Measurements from ENCODE around the gene RNASE13.

RNASE13 gene

DNA sequence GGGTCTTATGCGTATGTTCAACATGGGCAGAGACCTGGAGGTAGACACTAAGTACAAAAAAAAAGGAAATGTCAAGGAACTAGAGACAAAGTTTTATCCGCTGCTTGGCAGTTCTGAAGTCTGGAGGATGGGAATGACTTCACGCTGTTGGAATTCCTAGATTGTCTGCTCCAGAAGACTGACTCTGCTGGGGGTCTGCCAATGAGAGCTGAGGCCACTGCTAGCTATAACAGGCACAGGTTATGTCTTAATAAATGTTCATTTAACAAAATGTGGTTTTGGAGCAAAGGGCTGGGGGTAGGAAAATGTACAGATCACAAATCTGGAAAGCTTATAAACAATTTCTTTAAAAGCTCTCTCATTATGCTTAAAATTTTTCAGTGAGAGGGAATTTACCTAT is 28.9 kb upstream of the RNASE13 start:
- H3K9me3 ChIP-seq (ENCODE audit: control insufficient read depth, insufficient read depth, low read depth, low read length), result no peaks in the 10 kb centered on the region
- H3K36me3 ChIP-seq (ENCODE audit: control insufficient read depth in 2 of 2, insufficient read depth in 1 of 2, low read length in 2 of 2), result no peaks in the 10 kb centered on the region
- H3K4me1 ChIP-seq (ENCODE audit: control insufficient read depth, insufficient read depth, low read length), result no peaks in the 10 kb centered on the region; the same call in 1 of the 2 replicates
- H3K4me3 ChIP-seq (ENCODE audit: low read depth, low read length), result no peak overlapping the region
- ChIA-PET POLR2A (interaction anchor here (0.8 to 0.9 kb wide), 2 partner anchors 8 to 34 kb away, joined by 3 to 4 read pairs; no protein-coding TSS in a partner anchor), CTCF (interaction anchor here (0.7 to 4.3 kb wide), 7 partner anchors 23 to 49 kb away, joined by 3 to 25 read pairs (median 3); no protein-coding TSS in a partner anchor)
- TF ChIP-seq, protein P1, sequence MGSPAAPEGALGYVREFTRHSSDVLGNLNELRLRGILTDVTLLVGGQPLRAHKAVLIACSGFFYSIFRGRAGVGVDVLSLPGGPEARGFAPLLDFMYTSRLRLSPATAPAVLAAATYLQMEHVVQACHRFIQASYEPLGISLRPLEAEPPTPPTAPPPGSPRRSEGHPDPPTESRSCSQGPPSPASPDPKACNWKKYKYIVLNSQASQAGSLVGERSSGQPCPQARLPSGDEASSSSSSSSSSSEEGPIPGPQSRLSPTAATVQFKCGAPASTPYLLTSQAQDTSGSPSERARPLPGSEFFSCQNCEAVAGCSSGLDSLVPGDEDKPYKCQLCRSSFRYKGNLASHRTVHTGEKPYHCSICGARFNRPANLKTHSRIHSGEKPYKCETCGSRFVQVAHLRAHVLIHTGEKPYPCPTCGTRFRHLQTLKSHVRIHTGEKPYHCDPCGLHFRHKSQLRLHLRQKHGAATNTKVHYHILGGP (tag by site-specific recombination; IDR thresholded peaks at IDR 0.05), result no peak
- TF ChIP-seq ZNF624 (tag by site-specific recombination; IDR thresholded peaks at IDR 0.05) (no peak), ZNF623 (tag by site-specific recombination; IDR thresholded peaks at IDR 0.05) (peak; percentile 48), ZNF324 (tag by site-specific recombination; IDR thresholded peaks at IDR 0.05) (no peak), ZBTB21 (tag by site-specific recombination; IDR thresholded peaks at IDR 0.05) (no peak), ZNF664 (tag by site-specific recombination; IDR thresholded peaks at IDR 0.05) (peak; percentile 61; the same call in 1 of the 2 replicates), SP3 (tag by site-specific recombination; IDR thresholded peaks at IDR 0.05) (no peak), ZNF114 (tag by site-specific recombination; IDR thresholded peaks at IDR 0.05) (no peak), ZNF600 (tag by site-specific recombination; IDR thresholded peaks at IDR 0.05) (no peak), ZBTB48 (tag by site-specific recombination; IDR thresholded peaks at IDR 0.05) (no peak), ZEB2 (tag by site-specific recombination; IDR thresholded peaks at IDR 0.05) (peak; percentile 32; the same call in 1 of the 2 replicates), ZNF555 (tag by site-specific recombination; conservative IDR thresholded peaks at IDR 0.05) (no peak), GLIS1 (tag by site-specific recombination; IDR thresholded peaks at IDR 0.05) (peak; percentile 95), KLF8 (tag by site-specific recombination; IDR thresholded peaks at IDR 0.05) (no peak), ZNF175 (tag by site-specific recombination; IDR thresholded peaks at IDR 0.05) (no peak), IKZF3 (tag by site-specific recombination; IDR thresholded peaks at IDR 0.05) (no peak), ZBTB7A (tag by site-specific recombination; IDR thresholded peaks at IDR 0.05; ENCODE audit: low read depth) (no peak), ZNF350 (tag by site-specific recombination; IDR thresholded peaks at IDR 0.05) (no peak), SCRT2 (tag by site-specific recombination; IDR thresholded peaks at IDR 0.05) (no peak), ZNF777 (tag by site-specific recombination; IDR thresholded peaks at IDR 0.05; ENCODE audit: borderline replicate concordance) (no peak)
- TF ChIP-seq, protein P2, sequence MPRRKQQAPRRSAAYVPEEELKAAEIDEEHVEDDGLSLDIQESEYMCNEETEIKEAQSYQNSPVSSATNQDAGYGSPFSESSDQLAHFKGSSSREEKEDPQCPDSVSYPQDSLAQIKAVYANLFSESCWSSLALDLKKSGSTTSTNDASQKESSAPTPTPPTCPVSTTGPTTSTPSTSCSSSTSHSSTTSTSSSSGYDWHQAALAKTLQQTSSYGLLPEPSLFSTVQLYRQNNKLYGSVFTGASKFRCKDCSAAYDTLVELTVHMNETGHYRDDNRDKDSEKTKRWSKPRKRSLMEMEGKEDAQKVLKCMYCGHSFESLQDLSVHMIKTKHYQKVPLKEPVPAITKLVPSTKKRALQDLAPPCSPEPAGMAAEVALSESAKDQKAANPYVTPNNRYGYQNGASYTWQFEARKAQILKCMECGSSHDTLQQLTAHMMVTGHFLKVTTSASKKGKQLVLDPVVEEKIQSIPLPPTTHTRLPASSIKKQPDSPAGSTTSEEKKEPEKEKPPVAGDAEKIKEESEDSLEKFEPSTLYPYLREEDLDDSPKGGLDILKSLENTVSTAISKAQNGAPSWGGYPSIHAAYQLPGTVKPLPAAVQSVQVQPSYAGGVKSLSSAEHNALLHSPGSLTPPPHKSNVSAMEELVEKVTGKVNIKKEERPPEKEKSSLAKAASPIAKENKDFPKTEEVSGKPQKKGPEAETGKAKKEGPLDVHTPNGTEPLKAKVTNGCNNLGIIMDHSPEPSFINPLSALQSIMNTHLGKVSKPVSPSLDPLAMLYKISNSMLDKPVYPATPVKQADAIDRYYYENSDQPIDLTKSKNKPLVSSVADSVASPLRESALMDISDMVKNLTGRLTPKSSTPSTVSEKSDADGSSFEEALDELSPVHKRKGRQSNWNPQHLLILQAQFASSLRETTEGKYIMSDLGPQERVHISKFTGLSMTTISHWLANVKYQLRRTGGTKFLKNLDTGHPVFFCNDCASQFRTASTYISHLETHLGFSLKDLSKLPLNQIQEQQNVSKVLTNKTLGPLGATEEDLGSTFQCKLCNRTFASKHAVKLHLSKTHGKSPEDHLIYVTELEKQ (tag by site-specific recombination; IDR thresholded peaks at IDR 0.05; ENCODE audit: borderline replicate concordance), result no peak
- TF ChIP-seq, protein P3, sequence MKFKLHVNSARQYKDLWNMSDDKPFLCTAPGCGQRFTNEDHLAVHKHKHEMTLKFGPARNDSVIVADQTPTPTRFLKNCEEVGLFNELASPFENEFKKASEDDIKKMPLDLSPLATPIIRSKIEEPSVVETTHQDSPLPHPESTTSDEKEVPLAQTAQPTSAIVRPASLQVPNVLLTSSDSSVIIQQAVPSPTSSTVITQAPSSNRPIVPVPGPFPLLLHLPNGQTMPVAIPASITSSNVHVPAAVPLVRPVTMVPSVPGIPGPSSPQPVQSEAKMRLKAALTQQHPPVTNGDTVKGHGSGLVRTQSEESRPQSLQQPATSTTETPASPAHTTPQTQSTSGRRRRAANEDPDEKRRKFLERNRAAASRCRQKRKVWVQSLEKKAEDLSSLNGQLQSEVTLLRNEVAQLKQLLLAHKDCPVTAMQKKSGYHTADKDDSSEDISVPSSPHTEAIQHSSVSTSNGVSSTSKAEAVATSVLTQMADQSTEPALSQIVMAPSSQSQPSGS (tag by site-specific recombination; IDR thresholded peaks at IDR 0.05; ENCODE audit: low read depth), result no peak
- TF ChIP-seq, protein P4, sequence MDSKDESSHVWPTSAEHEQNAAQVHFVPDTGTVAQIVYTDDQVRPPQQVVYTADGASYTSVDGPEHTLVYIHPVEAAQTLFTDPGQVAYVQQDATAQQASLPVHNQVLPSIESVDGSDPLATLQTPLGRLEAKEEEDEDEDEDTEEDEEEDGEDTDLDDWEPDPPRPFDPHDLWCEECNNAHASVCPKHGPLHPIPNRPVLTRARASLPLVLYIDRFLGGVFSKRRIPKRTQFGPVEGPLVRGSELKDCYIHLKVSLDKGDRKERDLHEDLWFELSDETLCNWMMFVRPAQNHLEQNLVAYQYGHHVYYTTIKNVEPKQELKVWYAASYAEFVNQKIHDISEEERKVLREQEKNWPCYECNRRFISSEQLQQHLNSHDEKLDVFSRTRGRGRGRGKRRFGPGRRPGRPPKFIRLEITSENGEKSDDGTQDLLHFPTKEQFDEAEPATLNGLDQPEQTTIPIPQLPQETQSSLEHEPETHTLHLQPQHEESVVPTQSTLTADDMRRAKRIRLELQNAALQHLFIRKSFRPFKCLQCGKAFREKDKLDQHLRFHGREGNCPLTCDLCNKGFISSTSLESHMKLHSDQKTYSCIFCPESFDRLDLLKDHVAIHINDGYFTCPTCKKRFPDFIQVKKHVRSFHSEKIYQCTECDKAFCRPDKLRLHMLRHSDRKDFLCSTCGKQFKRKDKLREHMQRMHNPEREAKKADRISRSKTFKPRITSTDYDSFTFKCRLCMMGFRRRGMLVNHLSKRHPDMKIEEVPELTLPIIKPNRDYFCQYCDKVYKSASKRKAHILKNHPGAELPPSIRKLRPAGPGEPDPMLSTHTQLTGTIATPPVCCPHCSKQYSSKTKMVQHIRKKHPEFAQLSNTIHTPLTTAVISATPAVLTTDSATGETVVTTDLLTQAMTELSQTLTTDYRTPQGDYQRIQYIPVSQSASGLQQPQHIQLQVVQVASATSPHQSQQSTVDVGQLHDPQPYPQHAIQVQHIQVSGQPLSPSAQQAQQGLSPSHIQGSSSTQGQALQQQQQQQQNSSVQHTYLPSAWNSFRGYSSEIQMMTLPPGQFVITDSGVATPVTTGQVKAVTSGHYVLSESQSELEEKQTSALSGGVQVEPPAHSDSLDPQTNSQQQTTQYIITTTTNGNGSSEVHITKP (tag by site-specific recombination; IDR thresholded peaks at IDR 0.05), result no peak
- TF ChIP-seq, protein P5, sequence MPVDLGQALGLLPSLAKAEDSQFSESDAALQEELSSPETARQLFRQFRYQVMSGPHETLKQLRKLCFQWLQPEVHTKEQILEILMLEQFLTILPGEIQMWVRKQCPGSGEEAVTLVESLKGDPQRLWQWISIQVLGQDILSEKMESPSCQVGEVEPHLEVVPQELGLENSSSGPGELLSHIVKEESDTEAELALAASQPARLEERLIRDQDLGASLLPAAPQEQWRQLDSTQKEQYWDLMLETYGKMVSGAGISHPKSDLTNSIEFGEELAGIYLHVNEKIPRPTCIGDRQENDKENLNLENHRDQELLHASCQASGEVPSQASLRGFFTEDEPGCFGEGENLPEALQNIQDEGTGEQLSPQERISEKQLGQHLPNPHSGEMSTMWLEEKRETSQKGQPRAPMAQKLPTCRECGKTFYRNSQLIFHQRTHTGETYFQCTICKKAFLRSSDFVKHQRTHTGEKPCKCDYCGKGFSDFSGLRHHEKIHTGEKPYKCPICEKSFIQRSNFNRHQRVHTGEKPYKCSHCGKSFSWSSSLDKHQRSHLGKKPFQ (tag by site-specific recombination; IDR thresholded peaks at IDR 0.05), result no peak
- TF ChIP-seq, protein P6, sequence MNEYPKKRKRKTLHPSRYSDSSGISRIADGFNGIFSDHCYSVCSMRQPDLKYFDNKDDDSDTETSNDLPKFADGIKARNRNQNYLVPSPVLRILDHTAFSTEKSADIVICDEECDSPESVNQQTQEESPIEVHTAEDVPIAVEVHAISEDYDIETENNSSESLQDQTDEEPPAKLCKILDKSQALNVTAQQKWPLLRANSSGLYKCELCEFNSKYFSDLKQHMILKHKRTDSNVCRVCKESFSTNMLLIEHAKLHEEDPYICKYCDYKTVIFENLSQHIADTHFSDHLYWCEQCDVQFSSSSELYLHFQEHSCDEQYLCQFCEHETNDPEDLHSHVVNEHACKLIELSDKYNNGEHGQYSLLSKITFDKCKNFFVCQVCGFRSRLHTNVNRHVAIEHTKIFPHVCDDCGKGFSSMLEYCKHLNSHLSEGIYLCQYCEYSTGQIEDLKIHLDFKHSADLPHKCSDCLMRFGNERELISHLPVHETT (tag by site-specific recombination; IDR thresholded peaks at IDR 0.05), result no peak
- no peak overlapping the region for H3K27ac ChIP-seq (ENCODE audit: extremely low read depth, low read depth, low read length)

Data from HEK293 (cell line).